ENCODE results near the gene CAPS2. TPM values are rescaled to one million over a fixed set of nuclear protein-coding genes. Genes with fewer than 3 reads are reported as not detected.
A peak's percentile ranks its signal among the peaks of the same experiment; 100 is the strongest.

Gene CAPS2
- polyA plus RNA-seq, 3 donors: 6.9 to 9.5 (median 7.4) TPM

DNA sequence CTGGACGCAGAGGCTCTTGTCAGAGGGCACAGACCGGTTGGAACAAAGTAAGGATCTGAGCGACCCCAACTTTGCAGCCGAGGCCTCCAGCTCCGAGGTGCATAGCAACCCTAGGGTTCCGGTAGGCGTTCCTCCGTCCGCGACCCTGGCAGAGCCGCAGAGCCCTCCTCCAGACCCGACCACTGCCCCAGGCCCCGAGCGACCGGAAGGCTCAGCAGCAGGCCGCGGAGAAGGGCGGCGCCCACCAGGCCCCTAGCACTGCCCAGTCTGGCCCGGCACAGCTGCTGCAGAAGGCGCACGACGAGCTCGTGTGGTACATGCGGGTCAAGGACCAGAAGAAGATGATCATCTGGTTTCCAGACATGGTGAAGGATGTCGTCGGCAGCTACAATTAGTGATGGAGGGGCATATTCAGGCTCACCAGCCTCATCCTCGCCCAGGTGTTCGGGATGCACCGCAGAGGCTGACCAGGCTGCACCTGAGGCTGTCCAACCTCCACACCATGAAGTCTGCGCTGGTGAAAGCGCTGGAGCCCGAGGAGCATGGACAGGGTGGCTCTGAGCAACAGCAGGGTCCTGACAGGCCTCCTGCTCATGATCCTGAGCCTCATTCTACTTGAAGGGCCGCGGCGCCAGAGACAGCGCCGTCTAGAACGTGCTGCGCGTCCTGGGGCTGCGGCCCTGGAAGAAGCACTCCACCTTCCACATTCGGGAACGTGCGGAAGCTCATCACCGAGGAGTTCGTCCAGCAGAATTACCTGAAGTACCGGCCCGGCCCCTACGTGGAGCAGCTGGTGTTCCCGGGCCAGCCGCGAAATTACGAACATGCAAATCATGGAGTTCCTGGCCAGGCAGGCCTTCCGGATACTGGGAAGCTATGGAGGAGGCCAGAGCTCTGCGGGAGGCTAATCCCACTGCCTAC is 24.5 kb downstream of the CAPS2 start:
- no peak for DNase-seq (ENCODE audit: low read depth in 3 of 3, low spot score in 2 of 3)

DNA sequence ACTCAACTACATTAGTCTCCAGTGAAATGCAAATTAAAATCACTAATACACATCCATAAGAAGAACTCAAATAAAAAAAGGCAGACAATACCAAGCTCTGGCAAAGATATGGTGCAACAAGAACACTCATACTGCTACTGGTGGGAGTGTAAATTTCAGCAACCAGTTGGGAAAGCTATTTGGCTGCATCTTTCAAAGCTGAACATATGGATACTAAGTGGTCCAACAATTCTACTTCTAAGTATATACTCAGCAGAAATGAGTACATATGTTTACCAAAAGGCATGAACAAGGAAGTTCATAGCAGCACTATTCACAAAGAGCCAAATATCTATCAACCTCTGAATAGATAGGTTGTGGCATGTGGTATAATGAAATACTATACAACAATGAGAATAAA is 27.3 kb downstream of the CAPS2 start:
- DNase-seq (ENCODE audit: low read depth in 3 of 3, low spot score in 2 of 3): no peak

- no peak for DNase-seq (ENCODE audit: low read depth in 3 of 3, low spot score in 2 of 3)
Observed at GRCh38 chr12:75302225-75302624, 27.9 kb downstream of the CAPS2 start.

DNA sequence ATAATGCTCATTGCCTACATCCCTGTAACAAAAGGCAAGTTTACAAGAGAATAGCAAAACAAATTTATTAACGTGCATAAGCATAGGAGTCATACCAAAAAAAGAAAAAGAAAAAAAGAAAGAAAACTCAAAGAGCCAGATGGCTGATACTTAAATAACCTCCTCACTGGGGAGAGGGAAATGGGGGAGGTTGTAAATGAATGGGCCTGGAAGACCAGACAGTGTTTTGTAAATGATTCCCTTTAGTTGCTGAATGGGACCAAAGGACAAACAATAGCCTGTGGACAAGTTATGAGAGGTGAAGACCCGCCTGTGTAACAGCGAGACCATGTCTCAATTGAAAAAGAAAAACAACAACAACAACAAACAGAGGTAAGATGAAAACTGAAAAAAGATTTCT is 35.3 kb downstream of the CAPS2 start:
- DNase-seq (ENCODE audit: low read depth in 3 of 3, low spot score in 2 of 3): no peak

- no peak for DNase-seq (ENCODE audit: low read depth in 3 of 3, low spot score in 2 of 3)
Observed at GRCh38 chr12:75294336-75294735, 35.8 kb downstream of the CAPS2 start.

DNA sequence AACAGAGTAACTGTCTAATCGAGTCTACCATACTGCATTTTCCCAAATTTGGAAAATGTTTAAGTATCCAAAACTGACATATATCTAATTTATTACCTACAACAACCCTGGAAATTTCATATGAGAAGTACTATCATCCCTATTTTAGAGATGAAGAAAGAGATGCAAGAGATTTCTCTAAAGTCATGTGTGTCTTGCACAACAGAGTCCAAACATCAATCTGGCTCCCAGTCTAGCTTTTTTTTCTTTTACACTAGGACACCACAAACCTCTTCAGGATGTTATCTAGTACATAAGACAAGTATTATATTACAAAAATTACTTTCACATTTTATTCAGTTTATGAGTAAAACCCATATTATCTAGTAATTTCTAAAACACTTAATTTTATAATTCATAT is 39.1 kb downstream of the CAPS2 start:
- no peak for DNase-seq (ENCODE audit: low read depth in 3 of 3, low spot score in 2 of 3)

DNA sequence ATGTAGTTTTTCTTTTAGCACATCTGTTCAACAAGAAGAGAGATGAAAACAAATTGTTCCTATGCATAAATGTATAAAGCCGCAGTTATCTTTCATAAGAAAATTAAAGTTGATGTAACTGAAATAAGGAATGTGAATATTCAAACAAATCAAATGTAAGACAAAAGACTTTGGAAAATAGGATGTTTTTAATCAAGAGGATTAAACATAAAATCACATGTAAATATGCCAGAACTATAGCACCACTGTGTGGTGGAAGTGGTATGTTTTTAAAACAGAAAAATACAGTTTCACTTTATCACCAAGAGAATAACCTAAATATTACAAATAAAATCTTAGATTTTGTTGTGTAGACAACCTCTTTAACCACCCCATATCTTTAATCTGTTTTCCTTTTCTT is 40.4 kb downstream of the CAPS2 start:
- DNase-seq (ENCODE audit: low read depth in 3 of 3, low spot score in 2 of 3): peak in 2 of 3 donors; percentile 4 to 18

DNA sequence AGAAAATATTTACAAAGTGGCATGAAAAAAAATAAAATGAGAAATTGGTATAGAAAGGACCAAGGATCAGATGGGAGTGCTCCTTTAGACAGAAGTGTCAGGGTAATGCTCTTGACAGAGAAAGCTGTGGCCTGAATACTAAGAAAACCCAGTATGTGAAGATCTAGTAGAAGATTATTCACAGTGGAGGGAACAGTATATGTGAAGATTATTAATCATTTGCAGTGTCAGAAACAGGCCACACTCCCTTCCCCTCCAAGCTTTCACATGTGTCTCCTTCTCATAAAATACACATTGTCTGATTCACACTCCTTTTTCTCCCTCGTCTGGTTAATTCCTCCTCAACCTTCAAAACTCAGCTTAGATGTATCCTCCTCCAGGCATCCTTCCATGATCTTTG is 41.3 kb downstream of the CAPS2 start:
- no peak for DNase-seq (ENCODE audit: low read depth in 3 of 3, low spot score in 2 of 3)

DNA sequence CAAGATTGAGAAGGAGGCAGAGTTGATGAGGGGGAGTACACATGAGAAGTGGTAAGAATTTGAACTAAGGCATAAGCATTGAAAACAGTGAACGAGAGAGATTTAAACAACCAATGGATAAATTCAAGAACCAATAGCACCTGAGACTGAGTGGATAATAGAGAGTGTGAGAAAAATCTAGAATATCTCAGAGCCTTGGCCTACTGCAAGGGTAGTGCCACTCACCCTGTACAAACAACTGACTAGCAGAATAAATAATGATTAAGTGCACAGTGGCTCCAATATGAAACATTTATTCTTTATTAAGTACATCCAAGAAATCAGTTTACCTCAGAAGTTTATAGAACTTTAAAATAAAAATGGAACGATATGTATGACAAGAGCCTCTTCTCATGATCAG is 54.4 kb downstream of the CAPS2 start:
- no peak for DNase-seq (ENCODE audit: low read depth in 3 of 3, low spot score in 2 of 3)

DNA sequence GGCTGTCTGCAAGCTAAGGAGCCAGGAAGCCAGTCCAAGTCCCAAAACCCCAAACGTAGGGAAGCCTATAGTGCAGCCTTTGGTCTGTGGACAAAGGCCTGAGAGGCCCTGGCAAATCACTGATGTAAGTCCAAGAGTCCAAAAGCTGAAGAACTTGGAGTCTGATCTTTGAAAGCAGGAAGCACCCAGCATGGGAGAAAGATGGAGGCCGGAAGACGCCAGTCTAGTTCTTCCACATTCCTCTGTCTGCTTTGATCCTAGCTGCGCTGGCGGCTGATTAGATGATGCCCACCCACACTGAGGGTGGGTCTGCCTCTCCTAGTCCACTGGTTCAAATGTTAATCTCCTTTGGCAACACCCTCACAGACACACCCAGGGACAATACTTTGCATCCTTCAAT is 58.5 kb downstream of the CAPS2 start:
- no peak for DNase-seq (ENCODE audit: low read depth in 3 of 3, low spot score in 2 of 3)

- no peak for DNase-seq (ENCODE audit: low read depth in 3 of 3, low spot score in 2 of 3)
Observed at GRCh38 chr12:75270157-75270556, 60.0 kb downstream of the CAPS2 start.

- DNase-seq (ENCODE audit: low read depth in 3 of 3, low spot score in 2 of 3): no peak
Observed at GRCh38 chr12:75269209-75269608, 60.9 kb downstream of the CAPS2 start.

DNA sequence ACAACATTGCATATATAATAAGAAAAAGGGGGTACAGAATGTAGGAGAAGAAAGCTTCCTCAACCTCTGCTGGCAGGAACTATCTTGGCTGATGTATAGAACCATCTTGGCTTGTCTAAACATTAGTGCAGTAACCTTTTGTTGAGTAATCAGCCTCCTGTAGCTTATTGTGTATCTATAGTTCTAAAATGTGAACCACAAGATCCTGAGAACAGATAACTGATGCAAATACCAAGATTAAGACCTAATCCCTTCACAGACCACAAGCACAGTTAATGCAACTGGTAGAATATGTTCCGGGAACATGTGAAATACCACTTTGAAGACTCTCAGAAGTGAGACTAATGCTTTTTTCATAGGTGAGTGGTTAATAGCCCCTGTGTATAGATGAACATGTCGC is 69.8 kb downstream of the CAPS2 start:
- no peak for DNase-seq (ENCODE audit: low read depth in 3 of 3, low spot score in 2 of 3)

DNA sequence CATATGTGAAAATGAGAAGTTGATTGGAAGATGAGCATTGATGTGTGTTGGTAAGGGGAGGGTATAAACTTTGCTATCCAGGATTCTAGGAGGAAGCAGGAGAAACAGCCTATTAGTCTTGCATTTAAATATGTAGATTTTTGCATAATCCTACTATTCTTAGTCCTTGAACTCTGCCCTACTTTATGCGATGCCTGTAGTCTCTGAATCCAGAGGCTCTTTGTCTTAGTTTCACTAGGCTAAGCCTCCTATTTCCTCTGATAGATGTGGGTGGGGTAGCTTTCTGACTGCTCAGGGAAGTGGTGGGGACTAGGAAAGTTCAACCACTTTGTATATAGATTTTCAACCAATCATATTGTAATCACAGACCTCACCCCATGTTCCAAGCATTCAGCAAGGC is 71.0 kb downstream of the CAPS2 start:
- no peak for DNase-seq (ENCODE audit: low read depth in 3 of 3, low spot score in 2 of 3)

DNA sequence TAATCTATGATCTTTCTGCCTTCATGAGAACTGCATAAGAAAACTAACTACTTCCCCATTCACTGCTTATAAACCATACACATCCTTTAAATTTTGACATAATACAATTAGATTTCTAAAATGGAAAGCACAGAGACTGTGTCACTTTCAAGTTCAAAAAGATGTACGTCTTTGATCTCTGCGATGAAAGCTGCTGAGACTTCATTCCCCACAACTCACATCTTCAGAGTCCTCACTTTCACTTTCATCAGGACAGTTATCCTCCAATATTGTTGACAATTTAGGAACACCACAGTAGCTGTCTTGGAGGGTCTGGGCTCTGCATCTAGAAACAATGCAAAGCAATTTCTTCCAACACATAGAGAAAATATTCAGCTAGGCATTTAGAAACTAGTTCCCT is 72.6 kb downstream of the CAPS2 start:
- DNase-seq (ENCODE audit: low read depth in 3 of 3, low spot score in 2 of 3): no peak

DNA sequence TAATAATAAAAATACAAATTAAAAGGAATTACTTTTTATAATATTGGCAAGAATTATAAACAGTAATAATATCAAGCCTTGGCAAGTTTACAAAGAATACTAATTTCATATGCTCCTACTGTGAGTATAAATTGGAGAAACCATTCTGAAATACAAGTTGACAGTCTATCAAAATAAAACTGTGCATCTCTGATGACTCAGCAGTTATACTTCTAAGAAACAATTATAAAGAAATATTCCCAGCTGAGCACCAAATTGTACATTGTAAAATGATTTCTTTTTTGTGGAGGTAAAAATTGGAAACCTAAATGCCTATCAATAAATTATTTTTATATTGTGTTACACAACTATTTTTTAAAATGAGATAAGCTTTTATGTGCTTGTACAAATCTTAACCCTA is 85.0 kb downstream of the CAPS2 start:
- DNase-seq (ENCODE audit: low read depth in 3 of 3, low spot score in 2 of 3): no peak

DNA sequence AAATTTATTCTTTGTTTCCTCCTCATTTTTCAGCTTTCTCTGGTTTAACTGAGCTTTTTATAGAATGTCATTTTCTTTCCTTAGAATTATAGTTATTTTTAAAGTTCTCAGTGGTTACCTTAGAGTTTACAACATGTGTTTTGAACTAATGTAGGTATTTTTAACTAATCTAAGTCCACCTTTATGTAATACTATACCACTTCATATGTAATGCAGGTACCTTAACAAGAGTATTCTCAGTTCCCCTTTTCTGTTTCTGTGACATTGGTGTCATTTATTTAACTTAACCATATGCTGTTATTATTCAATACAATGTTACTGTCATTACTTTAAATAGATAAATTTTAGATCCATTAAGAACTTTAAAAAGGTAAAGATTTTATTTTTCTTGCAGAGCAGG is 90.1 kb downstream of the CAPS2 start:
- DNase-seq (ENCODE audit: low read depth in 3 of 3, low spot score in 2 of 3): no peak

GRCh38 chr12:75236206-75236605 is 93.9 kb downstream of the CAPS2 start:
- DNase-seq (ENCODE audit: low read depth in 3 of 3, low spot score in 2 of 3): no peak

- no peak for DNase-seq (ENCODE audit: low read depth in 3 of 3, low spot score in 2 of 3)
Observed at GRCh38 chr12:75227132-75227531, 103.0 kb downstream of the CAPS2 start.

Measured in right renal cortex interstitium (tissue), 3 donors.